Suppressor macrophage (primary cell): ENCODE results near the gene NECTIN2.

ENCODE experiments used
- DNase-seq, 4 experiments: peaks; one replicate each; pipeline ENCODE4 v3.0.0-alpha.2; 2020 to 2022
- total RNA-seq, 17 experiments: gene quantifications; one replicate each; lab custom pipeline; 2026; ENCODE audit warnings: mixed read lengths in 6 of 17, inconsistent platforms in 3 of 17; lab: John Stamatoyannopoulos, UW

The NECTIN2 gene
- total RNA-seq: 36.4 to 772 (median 83.5) reads per million in 17 experiments

GRCh38 chr19:44845612-44846454, at the start of gene NECTIN2:
TSS of gene NECTIN2 (plus strand) at chr19:44846297. CDS start at chr19:44846526, 229 bp downstream.
- peak; percentile 98 to 100 (median 100) for DNase-seq

GRCh38 chr19:44796701-44797115, 49.4 kb upstream of the NECTIN2 start:
- no peak for DNase-seq

GRCh38 chr19:44799627-44800346, 46.3 kb upstream of the NECTIN2 start:
- no peak for DNase-seq

- peak; percentile 87 to 94 (median 92) for DNase-seq
Measured at GRCh38 chr19:44800461-44800860, 45.6 kb upstream of the NECTIN2 start.

GRCh38 chr19:44803442-44804428, 42.4 kb upstream of the NECTIN2 start:
- DNase-seq: no peak

- no peak for DNase-seq
Measured at GRCh38 chr19:44806291-44806690, 39.8 kb upstream of the NECTIN2 start.

GRCh38 chr19:44807162-44807561, 38.9 kb upstream of the NECTIN2 start:
- DNase-seq: no peak

GRCh38 chr19:44807652-44808462, 38.2 kb upstream of the NECTIN2 start:
- DNase-seq: peak in 2 of 4 experiments; percentile 31 to 47

GRCh38 chr19:44808463-44809371, 37.4 kb upstream of the NECTIN2 start, which contains the start of gene BCAM:
TSS of gene BCAM (plus strand) at chr19:44809103. CDS start at chr19:44809125, 22 bp downstream.
- DNase-seq: peak; percentile 25 to 68 (median 50)

GRCh38 chr19:44809577-44810233, 36.4 kb upstream of the NECTIN2 start:
- no peak for DNase-seq

- DNase-seq: no peak
Measured at GRCh38 chr19:44810234-44811121, 35.6 kb upstream of the NECTIN2 start.

- no peak for DNase-seq
Measured at GRCh38 chr19:44811122-44811419, 35.0 kb upstream of the NECTIN2 start.

GRCh38 chr19:44812142-44812718, 33.9 kb upstream of the NECTIN2 start:
- DNase-seq: no peak

GRCh38 chr19:44813070-44813840, 32.8 kb upstream of the NECTIN2 start:
- no peak for DNase-seq

- DNase-seq: no peak
Measured at GRCh38 chr19:44813841-44814470, 32.1 kb upstream of the NECTIN2 start.

- DNase-seq: peak in 3 of 4 experiments; percentile 23 to 35 (median 32)
Measured at GRCh38 chr19:44814517-44814916, 31.6 kb upstream of the NECTIN2 start.

- no peak for DNase-seq
Measured at GRCh38 chr19:44816301-44816700, 29.8 kb upstream of the NECTIN2 start.
